Liver (tissue), 9 donors: ENCODE results near the gene CDC42EP1. TPM values are rescaled to one million over a fixed set of nuclear protein-coding genes. Genes with fewer than 3 reads are reported as not detected.

ENCODE experiments used
- DNase-seq: peaks from one replicate; pipeline ENCODE4 v3.0.0-alpha.2; 2017; ENCODE audit warnings: low spot score
- H3K27ac ChIP-seq, 2 donors: one replicate each; pipeline ENCODE4 v1.7.0; 2013; ENCODE audit warnings: inconsistent platforms in 2 of 2, low read length in 2 of 2, control low read depth in 1 of 2, low read depth in 1 of 2, mild to moderate bottlenecking in 1 of 2
- H3K27me3 ChIP-seq, 4 donors: one replicate each; pipeline versions ENCODE4 v1.6.1 to v1.7.0; 2013; ENCODE audit warnings: low read length in 3 of 4, inconsistent platforms in 1 of 4, mild to moderate bottlenecking in 1 of 4, moderate library complexity in 1 of 4; ENCODE audit not compliant: control insufficient read depth in 4 of 4, insufficient read depth in 4 of 4
- H3K36me3 ChIP-seq, 4 donors: one replicate each; pipeline versions ENCODE4 v1.6.1 to v1.7.0; 2013; ENCODE audit warnings: low read length in 3 of 4, mild to moderate bottlenecking in 3 of 4, low read depth in 1 of 4, moderate library complexity in 1 of 4; ENCODE audit not compliant: control insufficient read depth in 4 of 4, insufficient read depth in 3 of 4
- H3K4me1 ChIP-seq, 4 donors: one replicate each; pipeline versions ENCODE4 v1.6.1 to v1.7.0; 2013; ENCODE audit warnings: low read length in 3 of 4, mild to moderate bottlenecking in 3 of 4, moderate library complexity in 1 of 4; ENCODE audit not compliant: control insufficient read depth in 4 of 4, insufficient read depth in 4 of 4
- H3K4me3 ChIP-seq, 3 donors: one replicate each; pipeline versions ENCODE4 v1.6.1 to v1.7.0; 2013; ENCODE audit warnings: low read length in 3 of 3, control low read depth in 1 of 3, low read depth in 1 of 3, mild to moderate bottlenecking in 1 of 3
- H3K9ac ChIP-seq, 2 donors: one replicate each; pipeline ENCODE4 v1.7.0; 2013; ENCODE audit warnings: low read length in 2 of 2, mild to moderate bottlenecking in 2 of 2, moderate library complexity in 2 of 2, control low read depth in 1 of 2, low read depth in 1 of 2
- H3K9me3 ChIP-seq, 4 donors: one replicate each; pipeline versions ENCODE4 v1.6.1 to v1.7.0; 2013; ENCODE audit warnings: low read length in 3 of 4; ENCODE audit not compliant: control insufficient read depth in 4 of 4
- ATF3 ChIP-seq: IDR thresholded peaks from 2 replicates; pipeline ENCODE4 v1.6.1; 2016; ENCODE audit warnings: antibody characterized with exemption
- CTCF ChIP-seq: fragments of 150-350 bp; IDR thresholded peaks from 2 replicates; pipeline ENCODE4 v1.5.1; 2017; ENCODE audit warnings: improper control_type of control experiment, low read depth, low read length; ENCODE audit not compliant: missing input control
- EGR1 ChIP-seq, 2 donors: IDR thresholded peaks; 2 replicates each; pipeline ENCODE4 v1.6.1; 2016 to 2018; ENCODE audit warnings: antibody characterized with exemption in 2 of 2, low read depth in 2 of 2
- FOXA1 ChIP-seq: IDR thresholded peaks from 2 replicates; pipeline ENCODE4 v1.6.1; 2016; ENCODE audit warnings: antibody characterized with exemption
- FOXA2 ChIP-seq: IDR thresholded peaks from 2 replicates; pipeline ENCODE4 v1.6.1; 2016; ENCODE audit warnings: antibody characterized with exemption
- GABPA ChIP-seq, 2 donors: IDR thresholded peaks in 1 of 2; conservative IDR thresholded peaks in 1 of 2; 2 replicates each; pipeline ENCODE4 v1.6.1; 2016; ENCODE audit warnings: antibody characterized with exemption in 2 of 2, mild to moderate bottlenecking in 1 of 2, moderate library complexity in 1 of 2
- HNF4A ChIP-seq, 2 donors: conservative IDR thresholded peaks; 2 replicates each; pipeline ENCODE4 v1.6.1; 2016; ENCODE audit warnings: antibody characterized with exemption in 2 of 2, mild to moderate bottlenecking in 2 of 2
- HNF4G ChIP-seq: IDR thresholded peaks from 2 replicates; pipeline ENCODE4 v1.6.1; 2016; ENCODE audit warnings: antibody characterized with exemption
- JUND ChIP-seq, 2 donors: IDR thresholded peaks; 2 replicates each; pipeline ENCODE4 v1.6.1; 2016; ENCODE audit warnings: antibody characterized with exemption in 2 of 2
- MAX ChIP-seq: IDR thresholded peaks from 2 replicates; pipeline ENCODE4 v1.6.1; 2016; ENCODE audit warnings: antibody characterized with exemption
- NR2F2 ChIP-seq: IDR thresholded peaks from 2 replicates; pipeline ENCODE4 v1.6.1; 2016; ENCODE audit warnings: antibody characterized with exemption
- RAD21 ChIP-seq, 2 donors: IDR thresholded peaks; 2 replicates each; pipeline ENCODE4 v1.6.1; 2016; ENCODE audit warnings: antibody characterized with exemption in 2 of 2, mild to moderate bottlenecking in 2 of 2
- REST ChIP-seq: IDR thresholded peaks from 2 replicates; pipeline ENCODE4 v1.6.1; 2016; ENCODE audit warnings: antibody characterized with exemption, mild to moderate bottlenecking
- RXRA ChIP-seq, 2 donors: IDR thresholded peaks; 2 replicates each; pipeline ENCODE4 v1.6.1; 2017 to 2018; ENCODE audit warnings: antibody characterized with exemption in 2 of 2, mild to moderate bottlenecking in 1 of 2
- SP1 ChIP-seq: IDR thresholded peaks from 2 replicates; pipeline ENCODE4 v1.6.1; 2018; ENCODE audit warnings: antibody characterized with exemption, mild to moderate bottlenecking
- TAF1 ChIP-seq: conservative IDR thresholded peaks from 2 replicates; pipeline ENCODE4 v1.6.1; 2016; ENCODE audit warnings: antibody characterized with exemption, mild to moderate bottlenecking
- YY1 ChIP-seq: IDR thresholded peaks from 2 replicates; pipeline ENCODE4 v1.6.1; 2016; ENCODE audit warnings: antibody characterized with exemption, mild to moderate bottlenecking
- ZBTB33 ChIP-seq: IDR thresholded peaks from 2 replicates; pipeline ENCODE4 v1.6.1; 2016; ENCODE audit warnings: antibody characterized with exemption
- WGBS: extraction: QIAGEN DNeasy Blood & Tissue Kit; methylation state at CpG from one replicate; pipeline ENCODE4 v1.1.7; 2013; 5-methylcytosine and 5-hydroxymethylcytosine counted together
- polyA plus RNA-seq, 2 donors: library from polyadenylated mRNA; stranded (reverse) in 1 of 2; unstranded in 1 of 2; fragments of 200-250 nt in 1 of 2; fragments of >200 nt in 1 of 2; fragmentation: Nextera tagmentation in 1 of 2; extraction: Ambion mirVana in 1 of 2; gene quantifications; one replicate each; pipeline versions ENCODE4 v1.2.1 to v1.2.3, GENCODE V29; 2013 to 2015
- total RNA-seq, 2 donors: library from RNA; depleted of rRNA; stranded (reverse); fragments of >200 nt; gene quantifications; one replicate each; pipeline ENCODE4 v1.2.3, GENCODE V29; 2014
- donor health status: healthy.
- donor health status: healthy.
- donor health status: healthy.
- donor health status: healthy.
- donor health status: healthy.

Gene CDC42EP1
- total and polyA plus RNA-seq, 4 donors, result 10.2 to 66.6 (median 31.2) TPM

GRCh38 chr22:37546437-37547250, 13.6 kb upstream of the CDC42EP1 start:
- DNase-seq, result no peak
- WGBS, result 24% methylated on average over 21 of the region's 21 CpGs

More at GRCh38 chr22:37546437-37547250, 13.6 kb upstream of the CDC42EP1 start:
- no peak for TF ChIP-seq RXRA (IDR thresholded peaks at IDR 0.05)
- no peak for TF ChIP-seq HNF4G
- no peak for TF ChIP-seq FOXA1
- peak in 1 of 2 donors; percentile 23 for TF ChIP-seq GABPA (IDR thresholded peaks at IDR 0.05 in 1 of 2, conservative IDR thresholded peaks at IDR 0.05 in 1 of 2)
- no peak for TF ChIP-seq ZBTB33
- TF ChIP-seq MAX, result peak; percentile 7
- TF ChIP-seq ATF3, result no peak
- no peak for TF ChIP-seq CTCF
- TF ChIP-seq REST, result no peak
- peak in 1 of 2 donors; percentile 2 for TF ChIP-seq RAD21 (IDR thresholded peaks at IDR 0.05)
- peak; percentile 99 for TF ChIP-seq NR2F2
- TF ChIP-seq EGR1 (IDR thresholded peaks at IDR 0.05; ENCODE audit: low read depth in 2 of 2), result no peak
- TF ChIP-seq HNF4A (conservative IDR thresholded peaks at IDR 0.05), result no peak
- TF ChIP-seq SP1, result peak; percentile 70
- no peak for TF ChIP-seq YY1
- TF ChIP-seq TAF1, result no peak
- TF ChIP-seq JUND (IDR thresholded peaks at IDR 0.05), result no peak
- no peak for TF ChIP-seq FOXA2
- Histone ChIP-seq H3K9ac (no peak overlapping the region), H3K27ac (peak overlapping the region; percentile 94 to 97), H3K4me3 (no peak overlapping the region), H3K27me3 (no peaks in the 10 kb centered on the region), H3K36me3 (no peaks in the 10 kb centered on the region), H3K4me1 (peaks cover 20 to 64% (median 54%) of the 10 kb centered on the region in 4 donors), H3K9me3 (no peaks in the 10 kb centered on the region)
